ENCODE results near the gene OR5K4. TPM values are rescaled to one million over a fixed set of nuclear protein-coding genes. Genes with fewer than 3 reads are reported as not detected.
A peak's percentile ranks its signal among the peaks of the same experiment; 100 is the strongest.

OR5K4 gene
- total and polyA plus RNA-seq, 2 of the 8 experiments (the other 6 are each of a cell fraction or from before 2014, with no cell fraction given), result not detected

DNA sequence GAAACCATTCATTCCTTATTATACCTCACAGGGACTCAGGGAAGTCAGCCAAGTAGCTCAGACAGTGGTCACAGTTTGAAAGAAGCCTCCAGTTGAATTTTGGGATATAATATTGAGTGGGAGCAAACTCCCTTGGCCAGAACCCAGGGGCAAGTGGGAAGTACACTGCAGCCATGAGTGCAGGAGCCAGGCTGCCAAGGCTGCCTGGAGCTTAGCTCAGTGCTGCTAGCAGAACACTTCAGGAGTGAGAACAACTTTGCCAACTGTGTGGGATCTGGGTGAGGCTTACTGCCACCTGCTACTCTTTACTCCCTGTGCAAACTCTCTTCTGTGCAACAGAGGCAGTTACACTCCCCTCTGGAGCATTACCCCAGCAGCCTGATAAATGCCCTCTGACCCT, 41.4 kb downstream of the OR5K4 start:
- no peak for DNase-seq (ENCODE audit: low read depth in 1 of 2, low spot score in 2 of 2)
- Histone ChIP-seq H2BK15ac (ENCODE audit: low read length) (no peak overlapping the region), H3K4ac (replicated peaks; ENCODE audit: insufficient read length, low read depth, low read length) (no peak overlapping the region), H3K56ac (replicated peaks; ENCODE audit: insufficient read length, low read depth, low read length) (no peak overlapping the region), H3K79me1 (ENCODE audit: low read depth, low read length) (no peaks in the 10 kb centered on the region), H2BK5ac (ENCODE audit: low read depth, low read length) (peak overlapping the region; percentile 84; the same call in 1 of the 2 replicates), H3K9me3 (ENCODE audit: insufficient read depth in 2 of 2, low read depth in 1 of 2, low read length in 1 of 2) (peaks cover 2 to 8% of the 10 kb centered on the region in 2 experiments; a peak in 1 of 4 replicates), H3K4me2 (ENCODE audit: insufficient read depth in 1 of 2, low read depth in 2 of 2, low read length in 2 of 2) (no peak overlapping the region), H3K27ac (ENCODE audit: low read depth, low read length) (no peak overlapping the region), H3K79me2 (ENCODE audit: control insufficient read depth in 1 of 2, insufficient read depth in 2 of 2, low read length in 2 of 2) (no peaks in the 10 kb centered on the region), H4K20me1 (replicated peaks in 1 of 2; ENCODE audit: control insufficient read depth in 1 of 2, insufficient read depth in 2 of 2, low read length in 2 of 2) (no peaks in the 10 kb centered on the region), H3K23me2 (ENCODE audit: low read depth, low read length) (no peaks in the 10 kb centered on the region), H3K18ac (ENCODE audit: extremely low read depth, low read length) (no peak overlapping the region), H3K14ac (ENCODE audit: insufficient read length) (no peak overlapping the region), H3K27me3 (replicated peaks in 1 of 4; ENCODE audit: control insufficient read depth in 3 of 4, extremely low read depth in 1 of 4, insufficient read depth in 3 of 4, low read length in 3 of 4) (no peaks in the 10 kb centered on the region), H3K9ac (replicated peaks in 1 of 4; ENCODE audit: extremely low read depth in 1 of 4, low read depth in 3 of 4, low read length in 3 of 4) (no peak overlapping the region), H2BK120ac (replicated peaks; ENCODE audit: low read depth, low read length) (no peak overlapping the region), H2BK12ac (ENCODE audit: low read depth, low read length) (0 out of 2 replicates have a peak overlapping the region, but pooled peaks have one; percentile 68), H2BK20ac (ENCODE audit: low read length) (peak overlapping the region; percentile 80; the same call in 1 of the 2 replicates), H2AK5ac (ENCODE audit: low read depth, low read length) (no peak overlapping the region; the same call in 1 of the 2 replicates), H2AFZ (ENCODE audit: low read length) (no peak overlapping the region), H3K4me1 (replicated peaks in 1 of 4; ENCODE audit: control insufficient read depth in 3 of 4, insufficient read depth in 4 of 4, low read length in 3 of 4) (no peaks in the 10 kb centered on the region), H3K4me3 (ENCODE audit: extremely low read depth in 1 of 4, insufficient read depth in 2 of 4, low read depth in 3 of 4, low read length in 4 of 4) (no peak overlapping the region), H4K91ac (replicated peaks; ENCODE audit: insufficient read length, low read length) (no peak overlapping the region), H4K8ac (ENCODE audit: extremely low read depth, insufficient read depth, low read length) (no peak overlapping the region), H3K23ac (ENCODE audit: insufficient read length) (no peak overlapping the region), H3K36me3 (ENCODE audit: control insufficient read depth in 2 of 4, insufficient read depth in 4 of 4, low read length in 3 of 4) (no peaks in the 10 kb centered on the region), H4K5ac (ENCODE audit: insufficient read length, low read depth, low read length) (no peak overlapping the region)
- POLR2A ChIA-PET (ENCODE audit: partially characterized antibody), result interaction anchor here (0.7 kb wide), 1 partner anchor 68 kb away, joined by 4 read pairs; no protein-coding TSS in a partner anchor
- no peak for TF ChIP-seq POU5F1 (IDR thresholded peaks at IDR 0.05; ENCODE audit: low read depth, low read length)
- no peak for TF ChIP-seq RAD21 (IDR thresholded peaks at IDR 0.05 in 1 of 2, conservative IDR thresholded peaks at IDR 0.05 in 1 of 2; ENCODE audit: low read depth in 2 of 2, low read length in 2 of 2)
- TF ChIP-seq NANOG (IDR thresholded peaks at IDR 0.05; ENCODE audit: insufficient read depth, low read depth, low read length, poor library complexity, severe bottlenecking), result no peak
- TF ChIP-seq YY1 (IDR thresholded peaks at IDR 0.05; ENCODE audit: low read depth, low read length), result no peak
- TF ChIP-seq RNF2 (IDR thresholded peaks at IDR 0.05; ENCODE audit: borderline replicate concordance, low read depth, low read length, missing control alignments, poor library complexity, severe bottlenecking), result no peak
- TF ChIP-seq CHD1 (IDR thresholded peaks at IDR 0.05; ENCODE audit: low read depth, low read length), result no peak
- no peak for TF ChIP-seq ZNF274 (IDR thresholded peaks at IDR 0.05; ENCODE audit: borderline replicate concordance, extremely low read depth, low read length)
- TF ChIP-seq BACH1 (IDR thresholded peaks at IDR 0.05; ENCODE audit: low read length), result no peak
- no peak for TF ChIP-seq SIRT6 (IDR thresholded peaks at IDR 0.05; ENCODE audit: low read length)
- no peak for TF ChIP-seq KDM1A (IDR thresholded peaks at IDR 0.05; ENCODE audit: borderline replicate concordance, low read length)
- no peak for TF ChIP-seq GTF2F1 (IDR thresholded peaks at IDR 0.05; ENCODE audit: borderline replicate concordance, low read depth, low read length)
- FAIRE-seq, result no peak
- CTCF ChIA-PET (ENCODE audit: partially characterized antibody), result interaction anchor here (1.1 kb wide), 1 partner anchor 11 kb away, joined by 3 read pairs; no protein-coding TSS in a partner anchor

Measured in H1 (cell line).